GM19455 (cell line): ENCODE results near the gene TXNRD2.
"Not testable (repeated sequence)": the region's sequence is repeated elsewhere in the genome, so short reads cannot be mapped to it uniquely, and the experiment has no call there.

Source experiments
- ATAC-seq: cut with Tn5 transposase; IDR thresholded peaks from one replicate; pipeline ENCODE4 v1.9.1; 2021; ENCODE audit not compliant: unreplicated experiment

Gene TXNRD2

DNA sequence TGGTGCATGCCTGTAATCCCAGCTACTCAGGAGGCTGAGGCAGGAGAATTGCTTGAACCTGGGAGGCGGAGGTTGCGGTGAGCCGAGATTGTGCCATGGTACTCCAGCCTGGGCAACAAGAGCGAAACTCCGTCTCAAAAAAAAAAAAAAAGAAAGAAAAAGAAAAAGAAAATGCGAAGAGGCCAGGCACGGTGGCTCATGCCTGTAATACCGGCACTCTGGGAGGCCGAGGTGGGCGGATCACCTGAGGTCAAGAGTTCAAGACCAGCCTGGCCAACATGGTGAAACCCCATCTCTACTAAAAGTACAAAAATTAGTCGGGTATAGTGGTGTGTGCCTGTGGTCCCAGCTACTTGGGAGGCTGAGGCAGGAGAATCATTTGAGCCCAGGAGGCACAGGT, 15.6 kb downstream of the TXNRD2 start:
- ATAC-seq: not testable (repeated sequence)

DNA sequence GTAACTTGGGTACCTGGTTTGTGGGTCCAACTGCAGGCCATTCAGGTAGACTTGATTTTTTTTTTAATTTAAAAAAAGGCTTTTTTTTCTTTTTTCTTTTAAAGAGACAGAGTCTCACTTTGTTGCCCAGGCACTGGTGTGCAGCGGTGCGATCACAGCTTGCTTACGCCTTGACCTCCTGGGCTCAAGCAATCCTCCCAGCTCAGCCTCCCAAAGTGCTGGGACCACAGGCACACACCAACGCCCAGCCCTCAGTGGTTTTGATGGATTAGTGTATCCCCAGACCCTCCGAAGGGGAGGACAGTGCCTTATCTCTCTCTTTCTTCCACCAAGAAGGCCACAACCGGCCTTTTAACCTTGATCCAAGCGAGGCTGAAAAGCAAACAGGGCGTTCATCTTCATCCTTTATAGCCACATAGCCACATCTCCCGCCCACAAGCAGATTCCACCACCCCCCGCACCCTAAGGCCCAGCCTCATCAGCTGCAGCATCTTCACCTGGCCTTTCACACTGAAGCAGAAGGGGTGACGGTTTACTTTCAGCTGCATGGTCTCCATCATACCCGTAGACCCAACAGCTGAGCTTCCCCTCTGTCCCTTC, 17.6 kb downstream of the TXNRD2 start:
- no peak for ATAC-seq

DNA sequence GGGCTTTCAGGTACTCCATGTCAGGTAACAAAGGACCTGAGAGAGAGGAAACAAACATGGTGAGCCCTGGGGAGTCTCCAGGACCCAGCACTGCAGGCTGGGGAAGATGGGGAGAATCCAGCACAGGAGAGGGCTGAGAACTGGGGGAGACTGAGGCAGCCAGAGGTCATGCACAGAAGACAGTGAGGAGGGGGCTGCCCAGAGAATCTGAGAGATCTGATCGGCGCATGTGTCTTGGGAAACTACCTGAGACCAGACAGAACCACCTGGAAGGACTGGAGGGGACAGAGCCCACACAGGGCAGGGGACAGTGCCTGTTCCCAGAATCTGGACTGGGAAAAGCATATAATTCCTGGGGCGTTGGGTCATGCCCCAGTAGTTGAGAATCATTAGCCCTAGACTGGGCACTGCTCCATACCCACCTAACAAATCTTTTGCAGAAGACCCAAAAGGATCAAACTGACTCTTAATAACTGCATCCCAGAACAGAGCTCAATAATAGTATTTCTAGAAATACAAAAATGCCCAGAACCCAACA, 20.0 kb downstream of the TXNRD2 start:
- no peak for ATAC-seq

DNA sequence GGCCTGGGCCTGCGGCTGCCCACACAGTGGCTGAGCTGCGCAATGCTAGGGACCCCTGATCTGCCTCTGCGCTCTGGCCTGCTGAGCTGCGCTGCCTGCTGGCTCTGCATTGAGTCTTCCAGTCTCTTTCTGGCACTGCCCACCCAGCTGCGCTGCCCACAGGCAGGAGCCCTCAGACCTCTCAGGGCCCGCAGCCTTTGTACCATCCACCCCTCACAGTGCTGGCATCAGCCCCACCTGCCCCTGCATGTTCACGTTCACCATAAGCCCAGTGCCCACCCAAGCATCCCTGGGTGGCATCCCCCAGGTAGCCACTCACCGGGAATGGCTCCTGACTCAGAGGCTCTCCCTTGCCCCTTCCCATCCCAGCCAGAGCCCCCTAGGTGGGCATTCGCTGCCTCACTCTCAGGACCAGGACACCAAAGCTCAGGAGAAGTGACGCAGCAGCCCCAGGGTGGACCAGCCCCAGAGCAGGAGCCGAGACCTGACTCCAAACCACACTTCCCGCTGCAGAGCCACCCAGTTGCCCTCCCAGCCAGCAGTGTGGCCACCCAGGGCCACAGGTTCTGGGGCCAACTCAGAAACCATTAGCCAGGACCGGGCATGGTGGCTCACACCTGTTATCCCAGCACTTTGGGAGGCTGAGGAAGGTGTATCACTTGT, 21.8 kb downstream of the TXNRD2 start:
- no peak for ATAC-seq

DNA sequence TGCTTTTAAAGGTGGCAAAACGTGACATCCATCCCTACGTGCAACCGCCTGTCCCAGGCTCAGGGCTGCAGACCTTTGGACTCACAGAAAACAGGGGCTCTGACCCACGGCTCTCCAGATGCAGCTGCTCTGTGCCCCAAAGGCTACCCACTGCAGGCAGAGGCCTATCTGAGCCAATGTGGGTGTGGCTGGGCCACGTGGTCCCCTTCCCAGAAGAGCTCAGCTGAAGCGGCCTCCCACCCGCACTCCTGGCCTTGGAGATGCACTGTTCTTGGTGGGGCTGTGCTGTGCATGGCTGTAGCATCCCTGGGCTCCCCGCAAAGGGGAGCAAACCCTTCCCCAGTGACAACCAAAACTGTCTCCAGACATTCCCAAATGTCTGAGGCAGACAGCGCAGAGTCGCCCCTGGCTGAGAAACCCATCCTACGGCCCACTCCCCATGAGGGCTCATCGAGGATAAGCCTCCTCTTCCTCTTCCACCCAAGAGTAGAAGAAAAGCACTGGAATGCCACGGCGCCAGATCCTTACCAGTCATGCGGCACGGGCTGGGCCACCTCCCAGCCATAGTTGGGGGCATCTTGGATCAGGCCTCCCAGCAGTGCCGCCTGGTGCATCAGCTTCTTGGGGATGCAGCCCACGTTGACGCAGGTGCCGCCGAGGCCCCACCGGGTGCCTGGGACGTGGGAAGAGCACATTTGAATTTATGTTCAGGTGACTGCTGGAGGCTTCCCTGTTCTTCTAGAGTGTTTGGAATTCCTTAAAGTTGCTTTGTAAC, 23.1 kb downstream of the TXNRD2 start:
- ATAC-seq: no peak

DNA sequence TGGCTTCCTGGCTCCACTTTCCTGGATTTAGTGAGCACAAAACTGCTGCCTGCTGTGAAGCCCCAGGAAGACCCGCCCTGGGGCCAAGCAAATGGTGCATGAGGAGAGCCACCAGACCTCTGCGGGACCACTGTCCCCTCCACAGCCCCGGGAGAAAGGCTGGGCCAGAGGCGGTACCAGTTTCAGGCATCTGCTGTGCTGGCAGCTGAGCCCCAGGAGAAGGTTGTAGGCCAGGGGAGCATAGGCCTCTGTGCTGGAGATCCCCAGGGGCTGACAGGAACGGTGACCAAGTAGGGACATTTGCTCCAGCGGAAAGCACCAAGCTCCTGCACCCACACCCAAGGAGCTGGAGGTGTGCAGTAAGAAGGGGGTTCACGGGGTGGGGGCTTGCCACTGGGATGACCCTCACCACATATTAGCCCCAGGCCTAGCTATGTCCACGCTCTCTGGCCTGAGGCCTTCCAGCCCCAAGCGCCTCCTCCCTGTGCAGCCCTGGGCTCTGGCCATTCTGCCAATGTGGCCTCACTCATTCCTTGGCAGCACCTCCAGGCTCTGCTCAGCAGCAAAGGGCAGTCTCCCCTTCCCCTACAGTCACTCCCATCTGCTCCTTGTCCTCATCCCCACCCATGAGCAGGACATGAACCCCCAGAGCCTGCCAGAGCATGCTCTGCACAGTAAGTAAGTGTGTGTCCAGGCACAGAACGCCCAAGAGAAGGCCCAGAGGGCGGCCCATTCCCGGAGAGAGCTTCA, 24.1 kb downstream of the TXNRD2 start:
- no peak for ATAC-seq

DNA sequence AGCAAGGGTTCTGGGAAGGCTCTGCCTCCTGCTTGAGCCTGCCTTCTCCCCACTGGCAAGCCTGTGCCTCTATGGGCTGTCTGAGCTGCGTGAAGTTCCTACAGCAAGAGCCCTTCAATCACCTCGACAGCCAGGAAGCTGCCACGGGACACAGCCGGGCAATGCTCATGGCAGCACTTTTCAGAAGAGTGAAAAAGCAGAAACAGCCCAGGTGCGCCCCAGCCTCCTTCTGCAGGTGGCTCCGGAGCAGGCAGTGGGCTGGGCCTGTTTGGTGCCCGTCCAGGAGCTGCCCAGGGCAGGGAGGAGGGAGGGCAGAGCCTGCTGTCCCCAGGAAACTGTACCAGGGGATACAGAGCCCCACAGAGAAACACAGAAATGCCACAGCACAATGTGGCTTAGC, 24.7 kb downstream of the TXNRD2 start:
- no peak for ATAC-seq

DNA sequence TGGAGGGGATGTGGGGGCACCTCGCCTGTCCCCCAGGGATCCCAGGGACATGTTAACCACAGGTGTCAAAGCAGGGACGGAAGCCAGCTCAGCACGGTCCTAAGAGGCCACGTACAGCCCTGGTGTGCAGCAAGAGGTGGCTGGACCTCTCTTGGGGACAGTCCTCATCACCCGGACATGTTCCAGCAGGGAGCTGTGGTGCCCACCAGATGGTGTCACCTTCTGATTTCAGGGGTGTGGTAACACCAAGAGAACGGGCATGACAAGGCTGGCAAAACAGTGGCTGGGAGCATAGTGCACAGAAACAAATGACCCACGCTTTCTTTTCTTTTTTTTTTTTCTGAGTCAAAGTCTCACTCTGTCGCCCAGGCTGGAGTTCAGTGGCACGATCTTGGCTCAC, 25.6 kb downstream of the TXNRD2 start:
- no peak for ATAC-seq

DNA sequence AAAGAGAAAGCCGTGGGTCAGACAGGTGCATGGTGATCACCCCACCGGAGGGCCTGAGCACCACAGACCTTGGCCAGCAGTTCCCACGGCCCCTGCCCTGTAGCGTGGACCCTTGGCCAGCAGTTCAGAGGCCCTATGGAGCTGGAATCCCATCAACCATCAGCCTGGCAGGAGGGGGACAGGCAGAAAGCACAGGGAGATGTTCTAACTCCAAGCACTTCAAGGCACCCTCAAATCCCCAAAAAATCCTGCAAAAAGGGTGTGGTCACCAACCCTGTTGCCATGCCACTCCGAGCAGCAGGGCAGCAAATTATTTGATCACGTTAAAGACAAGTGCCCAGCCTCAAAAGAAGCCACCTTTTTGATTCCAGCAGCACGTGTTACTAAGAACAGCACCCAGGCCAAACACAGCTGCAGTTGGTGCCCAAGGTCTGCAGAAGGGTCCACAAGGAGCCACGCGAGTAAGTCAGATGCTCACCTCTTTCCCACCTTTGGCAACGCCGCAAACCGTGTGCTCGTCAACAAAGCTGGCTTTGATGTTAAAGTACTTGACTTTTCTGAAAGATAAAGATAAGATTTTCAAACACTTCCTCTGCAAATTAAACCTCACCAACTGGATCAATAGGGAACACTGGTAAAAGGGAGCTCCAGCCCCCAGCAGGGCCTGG, 26.2 kb downstream of the TXNRD2 start:
- ATAC-seq: no peak

DNA sequence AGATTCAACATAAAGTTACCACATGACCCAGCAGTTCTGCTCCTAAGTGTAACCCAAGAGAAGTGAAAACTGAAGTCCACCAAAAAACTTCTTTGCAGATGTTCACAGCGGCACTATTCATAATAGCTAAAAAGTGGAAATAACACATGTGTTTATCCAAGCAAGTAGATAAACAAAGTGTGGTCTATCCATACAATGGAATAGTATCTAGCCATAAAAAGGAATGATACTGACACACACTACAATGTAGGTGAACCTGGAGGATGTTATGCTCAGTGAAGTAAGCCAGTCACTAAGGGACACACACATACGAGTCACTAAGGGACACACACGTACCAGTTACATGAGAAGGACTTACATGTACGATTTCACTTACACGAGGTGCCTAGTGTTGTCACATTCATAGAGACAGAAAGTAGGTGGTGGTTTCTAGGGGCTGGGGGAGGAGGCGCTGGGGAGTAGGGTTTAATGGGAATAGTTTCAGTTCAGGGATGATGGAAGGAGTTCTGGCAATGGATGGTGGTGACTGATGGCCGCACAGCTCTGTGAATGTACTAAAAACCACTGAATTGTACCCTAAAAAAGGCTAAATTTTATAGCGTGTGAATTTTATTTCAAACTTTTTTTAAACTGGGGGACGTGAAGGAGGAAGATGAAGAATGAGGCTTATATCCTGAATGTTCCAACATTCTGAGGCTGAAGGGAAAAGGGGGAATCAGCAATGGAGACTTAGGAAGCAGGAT, 27.2 kb downstream of the TXNRD2 start:
- no peak for ATAC-seq

DNA sequence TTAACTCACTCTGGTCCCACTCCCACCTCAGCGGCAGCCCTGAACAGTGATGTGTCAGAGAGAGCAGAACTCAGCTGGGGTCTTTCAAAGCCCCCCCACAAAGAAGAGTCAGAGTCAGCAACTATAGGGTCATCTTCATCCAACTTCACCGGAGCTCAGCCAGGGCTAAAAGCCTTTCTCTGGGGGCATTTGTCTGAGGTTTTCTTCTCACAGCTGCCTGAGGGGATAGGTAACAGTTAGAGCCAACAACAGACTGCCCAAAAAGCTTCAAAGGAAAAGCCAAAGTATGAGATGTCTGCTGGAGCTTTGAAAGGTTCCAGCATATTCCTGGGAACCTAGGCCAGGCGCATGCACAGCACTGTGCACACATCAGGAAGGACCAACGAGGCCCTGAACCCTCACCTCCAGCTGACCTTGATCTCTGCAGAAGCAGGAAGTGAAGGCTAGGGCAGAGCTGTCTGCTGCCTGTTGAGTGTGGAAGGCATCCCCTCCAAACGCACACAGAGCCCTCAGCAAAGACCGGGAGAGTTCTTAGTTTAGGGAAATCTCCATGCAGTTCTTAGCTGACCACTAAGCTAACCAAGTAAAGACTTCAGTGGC, 28.2 kb downstream of the TXNRD2 start:
- no peak for ATAC-seq

DNA sequence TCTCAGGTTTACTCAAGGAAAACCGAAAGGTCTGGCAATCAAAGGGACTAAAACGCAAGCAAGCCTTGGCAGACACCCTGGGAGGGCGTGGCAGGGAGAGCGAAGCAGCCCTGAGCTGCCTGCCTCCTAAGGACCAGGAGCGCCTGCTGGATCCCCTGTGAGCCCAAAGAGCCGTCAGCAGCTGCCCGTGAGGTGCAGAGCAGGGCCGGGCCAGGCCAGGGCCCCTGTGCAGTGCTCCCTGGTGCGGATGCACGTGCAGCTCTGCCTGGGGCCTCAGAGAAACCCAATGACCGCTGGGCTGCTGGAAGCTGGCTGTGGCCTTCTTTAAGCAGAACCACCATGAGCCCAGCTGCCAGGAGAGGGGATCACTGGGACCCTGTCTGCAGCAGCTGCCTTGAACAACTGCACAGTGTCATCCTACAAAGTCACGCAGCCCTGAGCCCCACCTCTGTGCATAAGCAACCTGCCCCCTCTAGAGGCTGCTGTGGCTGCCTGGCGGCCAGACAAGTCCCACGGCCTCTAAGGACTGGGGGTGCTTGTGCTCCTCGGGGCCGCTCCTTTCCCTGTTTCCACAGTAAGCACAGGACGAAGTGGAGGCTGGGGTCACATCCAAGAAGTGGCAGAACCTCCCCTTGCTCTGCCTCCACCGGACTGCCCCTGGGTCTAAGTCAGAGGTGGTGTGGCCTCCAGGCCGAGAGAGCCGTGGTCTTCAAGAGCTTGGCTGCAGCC, 29.2 kb downstream of the TXNRD2 start:
- ATAC-seq: no peak

DNA sequence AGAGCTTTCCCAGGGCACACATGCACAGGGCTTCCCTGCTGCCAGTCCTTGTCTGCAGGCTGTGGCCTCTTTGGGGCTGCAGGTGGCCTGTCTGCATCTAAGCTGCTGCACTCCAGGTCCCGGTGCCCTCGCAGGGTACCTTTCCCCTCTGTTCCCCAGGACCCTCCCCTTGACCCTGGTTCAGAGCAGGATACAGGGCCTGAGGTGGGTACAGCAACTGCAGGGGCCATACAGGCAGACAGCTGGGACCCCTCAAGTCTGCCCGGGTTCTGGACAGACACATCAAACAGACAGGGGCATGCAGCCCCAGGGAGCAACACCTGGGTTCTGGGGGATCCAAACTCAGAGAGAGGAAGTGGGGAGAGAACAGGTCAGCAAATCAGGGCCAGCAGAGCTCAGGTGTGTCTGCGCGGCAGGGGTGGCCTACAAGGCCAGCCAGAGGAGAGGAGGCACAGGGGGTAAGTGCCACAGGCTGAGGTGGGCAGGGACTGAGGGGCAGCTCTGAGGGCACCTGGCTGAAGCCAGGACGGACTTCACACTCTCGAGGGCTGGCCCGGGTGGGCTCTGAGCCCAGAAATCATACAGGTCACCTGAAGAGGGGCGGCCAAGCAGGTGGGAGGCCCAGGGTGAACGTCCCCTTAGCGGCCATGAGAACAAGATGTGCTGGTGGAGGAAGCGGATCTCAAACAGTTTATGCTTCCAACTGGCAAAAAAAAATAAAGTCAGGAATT, 29.9 kb downstream of the TXNRD2 start:
- no peak for ATAC-seq

DNA sequence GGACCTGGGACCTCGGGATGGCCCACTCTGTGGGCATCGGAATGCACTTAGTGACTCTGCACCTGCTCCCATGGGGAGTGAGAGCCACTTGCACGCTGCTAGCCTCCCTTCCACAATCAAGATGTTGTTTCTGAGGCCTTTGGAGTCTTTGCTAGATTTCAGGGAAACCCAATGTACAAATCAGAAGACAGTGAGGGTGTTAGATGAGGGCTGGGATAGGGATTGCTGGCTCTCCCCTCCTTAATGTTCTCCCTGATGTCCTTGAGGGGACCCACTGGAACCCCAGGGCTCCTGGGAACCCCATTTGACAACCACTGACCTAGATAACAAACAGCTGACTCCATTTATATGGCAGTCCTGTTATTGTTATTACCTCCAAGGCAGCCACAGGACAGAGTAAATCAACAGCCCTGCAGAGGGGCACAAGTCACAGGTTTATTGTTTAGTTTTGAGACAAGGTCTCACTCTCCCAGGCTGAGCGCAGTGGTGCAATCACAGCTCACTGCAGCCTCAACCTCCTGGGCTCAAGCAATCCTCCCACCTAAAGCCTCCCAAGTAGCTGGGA, 31.4 kb downstream of the TXNRD2 start:
- no peak for ATAC-seq

DNA sequence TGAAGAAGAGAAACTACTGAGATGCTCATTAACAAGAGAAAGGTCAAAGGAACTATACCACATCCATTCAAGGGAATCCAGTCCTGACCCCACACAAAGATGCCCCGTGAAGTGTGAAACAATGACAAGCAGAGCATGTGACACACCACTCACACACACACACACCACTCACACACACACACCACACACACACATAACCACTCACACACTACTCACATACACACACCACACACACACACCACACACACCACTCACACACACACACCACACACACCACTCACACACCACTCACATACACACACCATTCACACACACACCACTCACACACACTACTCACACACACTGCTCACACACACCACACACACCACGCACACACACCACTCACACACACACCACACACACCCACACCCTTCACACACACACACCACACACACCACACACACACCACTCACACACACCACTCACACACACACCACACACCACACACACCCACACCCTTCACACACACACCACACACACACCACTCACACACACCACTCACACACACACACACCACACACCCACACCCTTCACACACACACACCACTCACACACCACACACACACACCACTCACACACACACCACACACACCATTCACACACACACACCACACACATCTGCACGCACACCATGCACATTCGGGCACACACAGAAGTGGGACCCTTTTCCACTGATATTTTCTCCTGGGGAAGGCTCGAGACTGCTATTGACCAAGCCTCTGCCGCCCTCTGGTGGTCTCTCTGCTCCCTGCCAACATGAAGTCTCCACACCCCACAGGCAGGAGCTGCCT, 32.1 kb downstream of the TXNRD2 start:
- no peak for ATAC-seq

DNA sequence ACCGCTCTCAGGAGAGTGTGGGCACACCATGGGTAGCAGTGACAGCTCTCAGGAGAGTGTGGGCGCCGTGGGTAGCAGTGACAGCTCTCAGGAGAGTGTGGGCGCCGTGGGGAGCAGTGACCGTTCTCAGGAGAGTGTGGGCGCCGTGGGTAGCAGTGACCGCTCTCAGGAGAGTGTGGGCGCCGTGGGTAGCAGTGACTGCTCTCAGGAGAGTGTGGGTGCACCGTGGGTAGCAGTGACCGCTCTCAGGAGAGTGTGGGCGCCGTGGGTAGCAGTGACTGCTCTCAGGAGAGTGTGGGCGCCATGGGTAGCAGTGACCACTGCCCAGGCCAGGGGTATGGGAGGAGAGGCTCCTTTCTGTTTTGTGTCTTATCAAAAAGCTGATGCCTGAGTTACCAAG, 33.7 kb downstream of the TXNRD2 start:
- not testable (repeated sequence) for ATAC-seq

DNA sequence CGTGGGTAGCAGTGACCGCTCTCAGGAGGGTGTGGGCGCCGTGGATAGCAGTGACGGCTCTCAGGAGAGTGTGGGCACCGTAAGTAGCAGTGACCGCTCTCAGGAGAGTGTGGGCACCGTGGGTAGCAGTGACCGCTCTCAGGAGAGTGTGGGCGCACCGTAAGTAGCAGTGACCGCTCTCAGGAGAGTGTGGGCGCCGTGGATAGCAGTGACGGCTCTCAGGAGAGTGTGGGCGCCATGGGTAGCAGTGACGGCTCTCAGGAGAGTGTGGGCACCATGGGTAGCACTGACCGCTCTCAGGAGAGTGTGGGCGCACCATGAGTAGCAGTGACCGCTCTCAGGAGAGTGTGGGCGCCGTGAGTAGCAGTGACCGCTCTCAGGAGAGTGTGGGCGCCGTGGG, 34.8 kb downstream of the TXNRD2 start:
- not testable (repeated sequence) for ATAC-seq
